ENCODE results near the gene INTS6. TPM values are rescaled to one million over a fixed set of nuclear protein-coding genes. Genes with fewer than 3 reads are reported as not detected.

INTS6 gene
- total and polyA plus RNA-seq, 12 donors = 13.1 to 82.4 (median 37.2) TPM

GRCh38 chr13:51475727-51476501 is 23.1 kb upstream of the INTS6 start:
- Histone ChIP-seq H3K27ac (no peak overlapping the region), H3K4me1 (replicated peaks in 1 of 2) (peaks cover 14 to 19% of the 10 kb centered on the region in 2 donors), H3K36me3 (replicated peaks in 1 of 2) (no peaks in the 10 kb centered on the region), H3K4me3 (no peak overlapping the region), H3K9me3 (replicated peaks in 1 of 3) (no peaks in the 10 kb centered on the region), H3K27me3 (no peaks in the 10 kb centered on the region)
- intact Hi-C loops (cut with DNase I) = no loop called here
- TF ChIP-seq POLR2A (IDR thresholded peaks at IDR 0.05) (no peak), CTCF (IDR thresholded peaks at IDR 0.05) (no peak)
- WGBS, 4 donors = 60 to 71% (median 68%) methylated on average over 2 of the region's 2 CpGs
- no peak for DNase-seq

- intact Hi-C loops (cut with DNase I) = no loop called here
- TF ChIP-seq POLR2A (IDR thresholded peaks at IDR 0.05) (no peak), CTCF (IDR thresholded peaks at IDR 0.05) (no peak)
- Histone ChIP-seq H3K4me1 (replicated peaks in 1 of 2) (no peaks in the 10 kb centered on the region), H3K27ac (no peak overlapping the region), H3K4me3 (no peak overlapping the region), H3K9me3 (replicated peaks in 1 of 3) (no peaks in the 10 kb centered on the region), H3K27me3 (no peaks in the 10 kb centered on the region), H3K36me3 (replicated peaks in 1 of 2) (no peaks in the 10 kb centered on the region)
- no peak for DNase-seq
- 85 to 96% (median 93%) methylated on average over 2 of the region's 2 CpGs for WGBS, 4 donors
Observed at GRCh38 chr13:51469790-51470189, 17.0 kb upstream of the INTS6 start.

- 94 to 97% (median 95%) methylated on average over 3 of the region's 3 CpGs for WGBS, 4 donors
- H3K36me3 ChIP-seq (replicated peaks in 1 of 2) = no peaks in the 10 kb centered on the region
- no peak for DNase-seq
- no peaks in the 10 kb centered on the region for H3K27me3 ChIP-seq
- no peak overlapping the region for H3K4me3 ChIP-seq
- no peak overlapping the region for H3K27ac ChIP-seq
- no peaks in the 10 kb centered on the region for H3K9me3 ChIP-seq (replicated peaks in 1 of 3)
- intact Hi-C loops (cut with DNase I) = no loop called here
- H3K4me1 ChIP-seq (replicated peaks in 1 of 2) = no peaks in the 10 kb centered on the region
- TF ChIP-seq POLR2A (IDR thresholded peaks at IDR 0.05) (no peak), CTCF (IDR thresholded peaks at IDR 0.05) (no peak)
Observed at GRCh38 chr13:51467730-51468129, 14.9 kb upstream of the INTS6 start.

GRCh38 chr13:51465124-51465523 is 12.3 kb upstream of the INTS6 start:
- Histone ChIP-seq H3K4me1 (replicated peaks in 1 of 2) (no peaks in the 10 kb centered on the region), H3K36me3 (replicated peaks in 1 of 2) (no peaks in the 10 kb centered on the region), H3K27ac (no peak overlapping the region), H3K4me3 (no peak overlapping the region), H3K9me3 (replicated peaks in 1 of 3) (no peaks in the 10 kb centered on the region), H3K27me3 (no peaks in the 10 kb centered on the region)
- TF ChIP-seq POLR2A (IDR thresholded peaks at IDR 0.05) (no peak), CTCF (IDR thresholded peaks at IDR 0.05) (no peak)
- intact Hi-C loops (cut with DNase I) = no loop called here
- DNase-seq = no peak

All from adrenal gland (tissue), 12 donors.